Neural progenitor cell (in vitro differentiated cells): ENCODE measurements around the gene RTP5. TPM values are rescaled to one million over a fixed set of nuclear protein-coding genes. Genes with fewer than 3 reads are reported as not detected.

Source experiments
- DNase-seq: peaks from one replicate; pipeline ENCODE4 v3.0.0-alpha.2; 2016; ENCODE audit warnings: low spot score
- H2AFZ ChIP-seq: fragments of 200-600 bp; sonication (generic); replicated peaks from 2 replicates; pipeline ENCODE4 v1.6.1; 2016; ENCODE audit warnings: antibody characterized with exemption
- H3F3A ChIP-seq: fragments of 200-600 bp; sonication (generic); 2 replicates; pipeline ENCODE4 v1.6.1; 2016; ENCODE audit warnings: antibody characterized with exemption, low read depth
- H3K27ac ChIP-seq: fragments of 200-600 bp; sonication (generic); 2 replicates; pipeline ENCODE4 v1.5.1; 2016; ENCODE audit warnings: mild to moderate bottlenecking
- H3K27me3 ChIP-seq: fragments of 200-600 bp; sonication (generic); 2 replicates; pipeline ENCODE4 v1.6.1; 2016; ENCODE audit warnings: mild to moderate bottlenecking, moderate library complexity
- H3K36me3 ChIP-seq: fragments of 200-600 bp; sonication (generic); 2 replicates; pipeline ENCODE4 v1.5.1; 2016
- H3K4me1 ChIP-seq: fragments of 200-600 bp; sonication (generic); 2 replicates; pipeline ENCODE4 v1.6.1; 2016; ENCODE audit warnings: mixed run types
- H3K4me2 ChIP-seq: fragments of 200-600 bp; sonication (generic); 2 replicates; pipeline ENCODE4 v1.6.1; 2016
- H3K4me3 ChIP-seq: fragments of 200-600 bp; sonication (generic); 2 replicates; pipeline ENCODE4 v1.5.1; 2016
- H3K79me2 ChIP-seq: fragments of 200-600 bp; sonication (generic); 2 replicates; pipeline ENCODE4 v1.6.1; 2016; ENCODE audit warnings: low read depth
- H3K9ac ChIP-seq: fragments of 200-600 bp; sonication (generic); 2 replicates; pipeline ENCODE4 v1.6.1; 2016
- H3K9me3 ChIP-seq: fragments of 200-600 bp; sonication (generic); 2 replicates; pipeline ENCODE4 v1.5.1; 2016; ENCODE audit warnings: low read depth
- H4K20me1 ChIP-seq: fragments of 200-600 bp; sonication (generic); 2 replicates; pipeline ENCODE4 v1.6.1; 2016; ENCODE audit warnings: low read depth
- H3K27ac Mint-ChIP-seq: 3 replicates; pipeline ENCODE4 v1.8.0; 2021; ENCODE audit warnings: mixed read lengths
- H3K27me3 Mint-ChIP-seq: 2 replicates; pipeline ENCODE4 v1.8.0; 2022; ENCODE audit warnings: low read depth, mild to moderate bottlenecking, inconsistent platforms, moderate library complexity, mixed read lengths; ENCODE audit not compliant: insufficient read depth
- H3K36me3 Mint-ChIP-seq: 3 replicates; pipeline ENCODE4 v1.8.0; 2021; ENCODE audit warnings: mixed read lengths
- H3K4me1 Mint-ChIP-seq: 3 replicates; pipeline ENCODE4 v1.8.0; 2021; ENCODE audit warnings: mixed read lengths
- H3K4me3 Mint-ChIP-seq: 3 replicates; pipeline ENCODE4 v1.8.0; 2021; ENCODE audit warnings: mild to moderate bottlenecking, moderate library complexity, mixed read lengths
- H3K9me3 Mint-ChIP-seq: 3 replicates; pipeline ENCODE4 v1.8.0; 2020; ENCODE audit warnings: mixed read lengths
- CTCF ChIP-seq: fragments of 200-600 bp; sonication (generic); IDR thresholded peaks from 2 replicates; pipeline ENCODE4 v1.5.1; 2017; ENCODE audit warnings: antibody characterized with exemption, mild to moderate bottlenecking
- EZH2 ChIP-seq: fragments of 200-600 bp; sonication (generic); IDR thresholded peaks from 2 replicates; pipeline ENCODE4 v1.6.1; 2017; ENCODE audit warnings: antibody characterized with exemption, mild to moderate bottlenecking, moderate library complexity
- EZH2phosphoT487 ChIP-seq: fragments of 200-600 bp; sonication (generic); IDR thresholded peaks from 2 replicates; pipeline ENCODE4 v1.6.1; 2017; ENCODE audit warnings: antibody characterized with exemption
- total RNA-seq: library from RNA; depleted of rRNA; stranded (reverse); fragments of >200 nt; gene quantifications from 2 replicates; pipeline ENCODE4 v1.2.3, GENCODE V29; 2015; ENCODE audit warnings: low replicate concordance

RTP5 gene
- total RNA-seq, 1 donor from 2014 or later, result not detected

GRCh38 chr2:241842067-241842415 is 27.5 kb upstream of the RTP5 start:
- Mint-ChIP-seq H3K36me3 (no peaks in the 10 kb centered on the region), H3K4me1 (peaks cover 19% of the 10 kb centered on the region), H3K4me3 (no peak overlapping the region), H3K27ac (no peak overlapping the region), H3K27me3 (peaks cover 26% of the 10 kb centered on the region), H3K9me3 (no peaks in the 10 kb centered on the region)
- H3K9ac ChIP-seq, result no peak overlapping the region
- no peaks in the 10 kb centered on the region for H3K36me3 ChIP-seq
- H2AFZ ChIP-seq, result no peak overlapping the region
- no peaks in the 10 kb centered on the region for H4K20me1 ChIP-seq
- H3K4me2 ChIP-seq, result no peak overlapping the region
- H3K4me3 ChIP-seq, result no peak overlapping the region
- H3K4me1 ChIP-seq, result no peaks in the 10 kb centered on the region
- TF ChIP-seq CTCF (no peak), EZH2 (no peak), EZH2phosphoT487 (no peak)
- H3F3A ChIP-seq, result peaks cover 7% of the 10 kb centered on the region
- no peaks in the 10 kb centered on the region for H3K9me3 ChIP-seq
- H3K27me3 ChIP-seq, result peaks cover 37% of the 10 kb centered on the region
- no peaks in the 10 kb centered on the region for H3K79me2 ChIP-seq
- no peak for DNase-seq
- H3K27ac ChIP-seq, result no peak overlapping the region

GRCh38 chr2:241842620-241843211 is 26.8 kb upstream of the RTP5 start:
- Histone ChIP-seq H3K27me3 (peaks cover 37% of the 10 kb centered on the region), H3K36me3 (no peaks in the 10 kb centered on the region), H2AFZ (no peak overlapping the region), H3K4me1 (no peaks in the 10 kb centered on the region), H3K4me2 (no peak overlapping the region), H3K4me3 (no peak overlapping the region), H3K27ac (no peak overlapping the region), H3K79me2 (no peaks in the 10 kb centered on the region), H3K9ac (no peak overlapping the region), H3F3A (peaks cover 7% of the 10 kb centered on the region), H3K9me3 (no peaks in the 10 kb centered on the region), H4K20me1 (no peaks in the 10 kb centered on the region)
- TF ChIP-seq CTCF (no peak), EZH2phosphoT487 (no peak), EZH2 (no peak)
- DNase-seq, result no peak
- Mint-ChIP-seq H3K36me3 (no peaks in the 10 kb centered on the region), H3K27ac (peak overlapping the region; percentile 72), H3K27me3 (peaks cover 26% of the 10 kb centered on the region), H3K9me3 (no peaks in the 10 kb centered on the region), H3K4me3 (no peak overlapping the region), H3K4me1 (peaks cover 19% of the 10 kb centered on the region)

GRCh38 chr2:241843321-241844065 is 26.0 kb upstream of the RTP5 start:
- Histone ChIP-seq H4K20me1 (no peaks in the 10 kb centered on the region), H3K9ac (no peak overlapping the region), H3K9me3 (no peaks in the 10 kb centered on the region), H3K79me2 (no peaks in the 10 kb centered on the region), H3K4me2 (no peak overlapping the region), H2AFZ (no peak overlapping the region), H3K27ac (no peak overlapping the region), H3K4me1 (no peaks in the 10 kb centered on the region), H3K36me3 (no peaks in the 10 kb centered on the region), H3F3A (peaks cover 7% of the 10 kb centered on the region), H3K4me3 (no peak overlapping the region), H3K27me3 (peaks cover 37% of the 10 kb centered on the region)
- TF ChIP-seq CTCF, result no peak
- no peak for TF ChIP-seq EZH2
- no peak for TF ChIP-seq EZH2phosphoT487
- Mint-ChIP-seq H3K36me3 (no peaks in the 10 kb centered on the region), H3K4me3 (no peak overlapping the region), H3K27ac (no peak overlapping the region), H3K4me1 (peaks cover 19% of the 10 kb centered on the region), H3K9me3 (no peaks in the 10 kb centered on the region), H3K27me3 (peaks cover 26% of the 10 kb centered on the region)
- DNase-seq, result no peak
